Subcutaneous adipose tissue (tissue), 4 donors: ENCODE data around the gene EPS15. TPM values are rescaled to one million over a fixed set of nuclear protein-coding genes. Genes with fewer than 3 reads are reported as not detected.

Experiments
- total RNA-seq, 4 donors: library from RNA; depleted of rRNA; stranded (reverse); fragments of >200 nt; gene quantifications; one replicate each; pipeline ENCODE4 v1.1.0, GENCODE V29; 2016
- TF ChIP-seq, protein P1 (sequence below): fragments of 450-650 bp; IDR thresholded peaks from one replicate; pipeline ENCODE4 v1.5.1; 2016; ENCODE audit warnings: low read depth, mild to moderate bottlenecking, control low read depth, antibody characterized with exemption, moderate library complexity

The EPS15 gene
- total RNA-seq, 4 donors from 2014 or later = 135 to 148 (median 145) TPM

- TF ChIP-seq, protein P1, sequence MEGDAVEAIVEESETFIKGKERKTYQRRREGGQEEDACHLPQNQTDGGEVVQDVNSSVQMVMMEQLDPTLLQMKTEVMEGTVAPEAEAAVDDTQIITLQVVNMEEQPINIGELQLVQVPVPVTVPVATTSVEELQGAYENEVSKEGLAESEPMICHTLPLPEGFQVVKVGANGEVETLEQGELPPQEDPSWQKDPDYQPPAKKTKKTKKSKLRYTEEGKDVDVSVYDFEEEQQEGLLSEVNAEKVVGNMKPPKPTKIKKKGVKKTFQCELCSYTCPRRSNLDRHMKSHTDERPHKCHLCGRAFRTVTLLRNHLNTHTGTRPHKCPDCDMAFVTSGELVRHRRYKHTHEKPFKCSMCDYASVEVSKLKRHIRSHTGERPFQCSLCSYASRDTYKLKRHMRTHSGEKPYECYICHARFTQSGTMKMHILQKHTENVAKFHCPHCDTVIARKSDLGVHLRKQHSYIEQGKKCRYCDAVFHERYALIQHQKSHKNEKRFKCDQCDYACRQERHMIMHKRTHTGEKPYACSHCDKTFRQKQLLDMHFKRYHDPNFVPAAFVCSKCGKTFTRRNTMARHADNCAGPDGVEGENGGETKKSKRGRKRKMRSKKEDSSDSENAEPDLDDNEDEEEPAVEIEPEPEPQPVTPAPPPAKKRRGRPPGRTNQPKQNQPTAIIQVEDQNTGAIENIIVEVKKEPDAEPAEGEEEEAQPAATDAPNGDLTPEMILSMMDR = no peak
Measured at GRCh38 chr1:51560034-51560433, 41.0 kb upstream of the EPS15 start.

GRCh38 chr1:51559501-51559900, 40.4 kb upstream of the EPS15 start:
- TF ChIP-seq, protein P1 = no peak

- TF ChIP-seq, protein P1 = no peak
Measured at GRCh38 chr1:51559064-51559500, 40.0 kb upstream of the EPS15 start.

DNA sequence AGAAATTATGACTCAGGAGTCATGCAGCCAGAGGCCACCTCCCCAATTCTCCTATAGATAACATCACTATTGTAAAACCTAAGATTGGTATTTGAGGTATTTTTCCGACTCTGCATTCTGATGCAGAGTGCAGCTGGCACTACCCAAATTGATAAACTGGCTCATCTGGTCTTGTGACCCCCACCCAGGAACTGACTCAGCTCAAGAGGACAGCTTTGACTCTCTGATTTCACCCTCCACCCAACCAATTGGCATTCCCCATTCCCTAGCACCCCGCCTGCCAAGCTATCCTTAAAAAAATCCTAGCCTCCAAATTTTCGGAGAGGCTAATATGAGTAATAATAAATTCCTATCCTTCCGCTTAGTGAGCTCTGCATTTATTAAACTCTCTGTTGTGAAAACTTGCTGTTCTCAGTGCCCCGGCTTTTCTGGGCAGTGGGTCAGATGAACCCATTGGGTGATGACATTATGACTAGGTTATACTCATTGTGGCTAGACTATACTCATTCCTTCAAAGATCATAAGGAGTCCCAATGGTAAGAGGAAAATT, 39.4 kb upstream of the EPS15 start:
- TF ChIP-seq, protein P1 = no peak

DNA sequence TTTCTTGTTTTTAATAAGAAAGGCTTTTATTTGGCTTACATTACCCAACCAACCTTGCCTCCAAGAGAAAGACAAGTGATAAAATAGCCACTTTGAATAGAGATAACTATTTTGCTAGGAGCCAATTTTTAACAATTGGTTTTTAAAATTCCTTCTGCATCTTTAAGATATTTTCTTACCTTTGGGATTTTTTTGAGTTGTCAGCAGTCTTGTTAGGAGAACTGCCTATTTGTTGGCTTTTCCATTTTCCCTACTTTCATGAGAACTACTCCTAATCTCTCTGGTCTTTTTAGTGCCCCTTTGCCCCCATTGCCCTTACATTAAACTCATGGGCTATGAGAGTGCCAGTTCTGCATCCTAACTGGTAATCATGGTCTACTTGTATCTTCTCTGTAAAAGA, 38.1 kb upstream of the EPS15 start:
- TF ChIP-seq, protein P1 = no peak

GRCh38 chr1:51555866-51556619, 37.0 kb upstream of the EPS15 start:
- TF ChIP-seq, protein P1 = no peak

DNA sequence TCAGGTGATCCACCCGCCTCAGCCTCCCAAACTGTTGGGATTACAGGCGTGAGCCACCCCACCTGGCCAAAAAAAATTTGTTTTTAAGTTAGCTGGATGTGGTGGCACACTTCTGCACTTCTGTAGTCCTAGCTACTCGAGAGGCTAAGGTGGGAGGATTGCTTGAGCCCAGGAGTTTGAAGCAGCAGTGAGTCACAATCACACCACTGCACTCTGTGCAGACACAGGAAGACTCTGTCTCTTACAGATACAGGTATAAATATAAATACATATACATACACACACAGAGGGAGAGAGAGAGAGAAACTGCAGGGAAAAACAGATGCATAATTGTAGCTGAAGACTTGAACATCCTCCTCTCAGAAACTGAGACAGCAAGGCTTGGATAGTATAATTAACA, 34.8 kb upstream of the EPS15 start:
- TF ChIP-seq, protein P1 = no peak
